HL-60/S4 (cell line): Measurements from ENCODE around the gene PCYOX1L.

ENCODE experiments used
- in situ Hi-C: fragments of 300-500 bp; cut with MboI; formaldehyde crosslinking; loops from 2 replicates; pipeline ENCODE4 v1.14.3; 2022; ENCODE audit warnings: low sequenced_read_pairs

The PCYOX1L gene

GRCh38 chr5:149333711-149334443, 24.0 kb upstream of the PCYOX1L start:
- in situ Hi-C loops, result no loop called here

DNA sequence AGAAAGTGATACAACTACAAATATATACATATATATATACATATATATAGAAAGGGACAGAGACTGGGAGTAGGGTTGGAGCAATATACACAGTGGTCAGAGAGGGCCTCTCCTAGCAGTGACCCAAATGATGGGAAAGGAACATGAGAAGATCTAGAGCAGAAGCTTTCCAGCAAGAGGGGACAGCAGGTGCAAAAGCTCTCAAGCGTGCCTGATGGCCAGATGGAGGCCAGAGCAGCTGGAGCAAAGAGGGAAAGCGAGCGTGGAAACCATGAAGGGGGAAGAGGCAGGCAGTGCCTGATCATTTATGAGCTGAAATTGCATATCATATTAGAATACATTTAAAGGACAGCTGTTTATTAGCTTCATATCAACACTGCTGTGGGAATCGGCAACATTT, 20.1 kb upstream of the PCYOX1L start:
- in situ Hi-C loops, result no loop called here

DNA sequence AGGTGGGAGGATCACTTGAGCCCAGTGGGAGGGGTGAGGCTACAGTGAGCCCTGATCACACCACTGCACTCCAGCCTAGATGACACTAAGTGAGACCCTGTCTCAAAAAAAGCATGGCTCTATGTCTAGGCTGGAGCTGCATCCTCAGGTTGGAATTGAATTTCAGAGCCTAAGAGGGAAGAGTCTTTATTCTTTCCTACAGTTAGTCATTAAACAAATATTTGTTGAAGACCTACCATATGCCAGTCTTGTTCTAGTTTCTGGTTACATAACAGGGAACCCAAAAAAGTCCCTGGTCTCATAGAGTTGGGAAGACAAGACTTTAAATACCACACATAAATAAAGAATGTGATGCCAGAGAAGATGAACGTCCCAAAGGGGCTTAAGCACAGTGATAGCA, 19.5 kb upstream of the PCYOX1L start:
- in situ Hi-C loops, result no loop called here

- in situ Hi-C loops, result no loop called here
Measured at GRCh38 chr5:149340920-149341319, 16.9 kb upstream of the PCYOX1L start.

DNA sequence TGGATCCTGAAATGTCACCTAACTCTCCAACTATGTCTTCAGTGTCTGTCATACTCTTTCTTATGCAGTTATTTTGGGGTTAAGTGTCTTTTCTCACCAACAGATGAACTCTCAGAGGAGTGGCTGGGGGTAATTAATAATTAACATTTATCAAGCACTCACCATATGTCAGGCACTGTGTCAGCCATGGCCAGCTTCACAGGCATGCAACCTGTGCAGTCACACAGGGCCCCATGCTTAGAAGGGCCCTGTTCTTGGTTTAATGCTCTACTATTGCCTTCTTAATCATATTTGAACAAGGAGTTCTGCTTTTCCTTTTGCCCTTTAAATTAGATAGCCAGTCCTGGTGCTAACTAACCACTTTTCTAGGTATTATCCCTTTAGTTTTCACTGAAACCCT, 16.0 kb upstream of the PCYOX1L start:
- in situ Hi-C loops, result no loop called here

DNA sequence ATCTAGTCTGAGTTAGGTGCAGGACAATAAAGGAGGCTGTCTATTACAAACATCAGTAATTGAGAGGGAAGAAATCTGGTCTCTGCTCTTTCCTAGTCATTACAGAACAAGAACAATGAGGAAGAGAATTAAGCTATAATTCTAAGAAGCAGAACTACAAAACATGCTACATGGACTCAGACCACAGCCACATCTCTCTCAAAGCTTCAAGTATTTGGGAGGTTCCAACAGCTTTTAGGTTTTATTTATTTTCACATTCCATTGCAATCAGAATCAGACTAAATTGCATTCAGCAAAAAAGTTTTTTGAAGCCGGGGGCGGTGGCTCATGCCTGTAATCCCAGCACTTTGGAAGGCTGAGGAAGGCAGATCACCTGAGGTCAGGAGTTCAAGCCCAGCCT, 13.7 kb upstream of the PCYOX1L start:
- in situ Hi-C loops, result no loop called here

GRCh38 chr5:149345147-149345891, 12.5 kb upstream of the PCYOX1L start, which contains the start of gene GRPEL2:
TSS of gene GRPEL2 (plus strand) at chr5:149345499. CDS start at chr5:149345540, 41 bp downstream.
- in situ Hi-C loops, result no loop called here

DNA sequence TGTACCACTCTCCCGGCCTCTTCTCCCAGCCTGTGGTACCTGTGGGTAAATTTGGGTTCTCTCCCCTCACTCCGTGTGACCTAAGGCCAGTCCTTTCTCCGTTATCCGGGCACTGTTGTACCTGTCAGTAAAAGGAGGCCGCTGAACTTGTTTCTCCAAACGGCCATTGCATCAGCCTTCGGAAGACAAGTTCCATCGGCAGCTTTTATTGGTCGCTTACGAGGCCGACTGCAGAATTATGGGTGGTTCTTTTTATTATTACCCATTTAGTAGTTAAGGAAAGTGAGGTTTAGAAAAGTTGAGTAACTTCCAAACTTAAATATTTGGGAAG, 12.0 kb upstream of the PCYOX1L start:
- in situ Hi-C loops, result no loop called here

- in situ Hi-C loops, result no loop called here
Measured at GRCh38 chr5:149348518-149348917, 9.3 kb upstream of the PCYOX1L start.

GRCh38 chr5:149349382-149349781, 8.5 kb upstream of the PCYOX1L start:
- in situ Hi-C loops, result no loop called here

DNA sequence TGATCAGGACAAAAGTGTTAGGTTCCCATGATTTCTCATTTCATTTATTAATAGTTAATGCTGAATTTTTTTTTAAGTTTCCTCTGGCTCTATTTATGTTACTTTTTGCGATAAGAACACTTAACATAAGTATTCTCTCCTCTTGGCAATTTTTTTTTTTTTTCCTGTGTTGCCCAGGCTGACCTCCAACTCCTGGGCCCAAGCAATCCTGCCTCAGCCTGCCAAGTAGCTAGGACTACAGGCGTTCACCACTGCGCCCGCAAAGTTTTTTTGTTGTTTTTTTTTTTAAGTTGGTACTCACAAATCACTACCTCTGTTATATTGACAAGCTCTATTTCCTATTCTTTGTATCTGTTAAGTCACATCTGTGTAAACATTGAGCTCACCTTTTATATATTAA, 5.7 kb upstream of the PCYOX1L start:
- in situ Hi-C loops, result no loop called here

GRCh38 chr5:149353911-149354310, 3.9 kb upstream of the PCYOX1L start:
- in situ Hi-C loops, result no loop called here

DNA sequence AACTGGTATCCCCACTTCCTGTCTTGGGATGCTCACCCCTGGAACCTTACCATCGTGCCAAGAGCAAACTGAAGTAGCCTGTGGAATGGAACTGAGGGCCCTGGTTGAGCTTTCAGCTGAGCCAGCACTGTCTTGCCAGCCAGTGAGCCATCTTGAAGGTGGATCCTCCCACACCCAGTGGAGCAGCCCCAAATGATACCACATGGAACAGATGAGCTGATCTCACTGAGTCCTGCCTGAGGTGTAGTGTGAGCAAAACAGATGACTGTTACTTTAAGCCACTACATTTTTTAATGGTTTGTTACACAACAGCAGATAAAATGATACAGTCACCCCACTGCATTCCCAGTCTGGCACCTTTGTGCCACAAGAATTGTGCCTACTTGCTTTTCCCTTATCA, 2.2 kb upstream of the PCYOX1L start:
- in situ Hi-C loops, result no loop called here

- in situ Hi-C loops, result no loop called here
Measured at GRCh38 chr5:149356391-149356790, 1.5 kb upstream of the PCYOX1L start.

DNA sequence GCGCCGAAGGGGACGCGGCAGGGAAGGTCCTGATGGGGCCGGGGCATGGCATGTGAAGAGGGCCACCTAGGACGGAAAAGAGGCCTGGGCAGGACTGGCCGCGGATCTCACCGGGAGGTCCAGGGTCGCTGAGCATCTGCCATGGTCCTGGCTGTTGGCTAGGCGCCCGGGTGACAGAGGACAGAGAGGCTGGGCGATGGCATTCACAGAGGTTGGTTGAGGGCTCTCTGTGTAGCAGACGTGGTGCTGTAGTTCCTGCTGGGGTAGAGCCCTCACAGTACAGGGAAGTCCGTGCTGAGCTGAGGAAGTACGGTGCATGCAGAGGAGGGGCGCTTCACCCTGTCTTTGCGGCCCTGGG, 427 bp downstream of the PCYOX1L start:
- in situ Hi-C loops, result no loop called here

DNA sequence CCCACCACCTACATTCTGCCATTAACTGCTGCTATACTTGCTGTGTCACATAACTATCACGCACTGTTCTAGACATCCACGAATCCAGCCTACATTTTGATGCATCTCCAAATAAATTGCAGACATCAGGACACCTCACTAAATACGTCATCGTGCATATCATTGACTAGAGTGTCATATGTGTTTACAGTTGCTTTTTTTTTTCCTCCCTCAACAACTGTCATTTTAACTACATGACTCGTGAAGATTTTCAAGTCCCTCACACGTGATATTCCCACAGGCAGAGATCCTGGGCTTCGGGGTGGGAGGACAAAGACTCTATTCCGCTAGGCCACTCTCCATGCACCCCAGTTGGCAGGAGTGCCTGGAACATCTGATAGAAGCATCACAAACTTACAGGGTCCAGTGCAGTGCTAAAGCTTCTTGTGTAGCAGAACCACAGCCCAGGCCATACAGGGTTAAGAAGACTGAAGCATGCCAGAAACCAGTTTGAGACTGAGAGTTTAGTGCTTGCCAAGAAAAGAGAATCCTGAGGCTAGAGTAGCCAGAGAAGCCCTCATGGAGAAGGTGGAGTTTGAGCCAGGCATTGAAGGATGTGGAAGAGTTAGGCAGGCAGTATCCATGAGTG, 1.1 kb downstream of the PCYOX1L start:
- in situ Hi-C loops, result no loop called here

- in situ Hi-C loops, result no loop called here
Measured at GRCh38 chr5:149360272-149360671, 2.4 kb downstream of the PCYOX1L start.

DNA sequence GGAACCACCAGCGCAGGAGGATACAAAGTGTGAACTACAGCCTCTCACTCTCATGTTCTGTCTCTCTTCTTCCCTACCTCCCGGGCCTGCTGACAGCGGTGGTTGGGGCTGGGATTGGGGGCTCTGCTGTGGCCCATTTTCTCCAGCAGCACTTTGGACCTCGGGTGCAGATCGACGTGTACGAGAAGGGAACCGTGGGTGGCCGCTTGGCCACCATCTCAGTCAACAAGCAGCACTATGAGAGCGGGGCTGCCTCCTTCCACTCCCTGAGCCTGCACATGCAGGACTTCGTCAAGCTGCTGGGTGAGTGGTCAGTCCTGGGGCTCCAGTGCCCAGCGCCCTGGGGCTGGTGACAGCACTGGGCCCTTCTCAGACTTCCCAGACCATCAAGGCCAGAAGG, 4.7 kb downstream of the PCYOX1L start:
- in situ Hi-C loops, result no loop called here

DNA sequence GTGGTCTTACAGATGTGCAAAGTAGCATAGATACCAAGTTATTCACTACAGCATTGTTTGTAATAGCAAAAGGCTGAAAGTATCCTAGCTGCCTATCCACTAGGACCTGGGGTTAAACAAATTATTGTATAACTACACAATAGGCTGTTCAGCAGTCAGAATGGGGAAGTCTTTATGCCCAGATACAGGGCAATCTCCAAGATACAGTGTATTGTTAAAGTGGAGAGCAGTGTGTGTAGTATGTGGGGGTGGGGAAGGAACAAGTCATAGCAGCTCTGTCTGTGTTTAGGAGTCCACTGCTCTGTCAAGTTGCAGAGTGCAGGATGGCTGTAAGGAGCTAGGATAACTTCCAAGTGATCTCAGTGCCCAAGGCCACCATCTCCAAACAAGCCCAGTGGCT, 5.5 kb downstream of the PCYOX1L start:
- in situ Hi-C loops, result no loop called here

DNA sequence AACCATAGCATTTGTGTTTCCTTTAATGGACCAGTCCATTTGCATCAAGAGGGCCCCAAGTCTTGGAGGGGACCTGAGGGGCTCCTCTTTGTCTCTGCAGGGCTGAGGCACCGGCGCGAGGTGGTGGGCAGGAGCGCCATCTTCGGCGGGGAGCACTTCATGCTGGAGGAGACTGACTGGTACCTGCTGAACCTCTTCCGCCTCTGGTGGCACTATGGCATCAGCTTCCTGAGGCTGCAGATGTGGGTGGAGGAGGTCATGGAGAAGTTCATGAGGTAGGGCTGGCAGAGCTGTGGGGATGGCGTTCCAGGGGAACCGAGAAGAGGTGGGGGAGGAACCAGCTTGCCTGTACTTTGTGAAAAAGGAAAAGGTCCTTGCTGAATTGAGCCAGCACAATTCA, 6.1 kb downstream of the PCYOX1L start:
- in situ Hi-C loops, result no loop called here

GRCh38 chr5:149364719-149365118, 6.9 kb downstream of the PCYOX1L start:
- in situ Hi-C loops, result no loop called here

DNA sequence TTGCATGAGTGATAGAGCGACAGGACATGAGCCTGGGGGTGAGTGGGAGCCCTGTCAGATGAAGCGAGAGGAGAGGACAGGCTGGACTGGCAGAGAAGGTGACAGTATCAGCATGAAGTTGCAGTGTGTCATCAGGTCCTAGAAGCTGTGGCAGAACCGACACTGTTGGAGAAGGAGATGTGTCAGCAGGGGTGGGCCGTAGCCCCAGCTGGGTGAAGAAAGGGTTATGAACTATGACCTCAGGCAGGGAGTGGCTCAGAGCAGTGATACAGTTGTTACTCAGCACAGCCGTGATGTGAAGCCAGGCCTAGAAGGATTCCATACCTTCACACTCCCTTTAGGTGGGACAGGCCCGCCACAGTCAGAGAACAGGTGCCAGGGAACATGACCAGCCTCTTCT, 7.6 kb downstream of the PCYOX1L start:
- in situ Hi-C loops, result no loop called here
